HG02870 (cell line): Measurements from ENCODE around the gene KMT2C.
"Not testable (repeated sequence)": the region's sequence is repeated elsewhere in the genome, so short reads cannot be mapped to it uniquely, and the experiment has no call there.

Experiments used
- ATAC-seq: cut with Tn5 transposase; IDR thresholded peaks from one replicate; pipeline ENCODE4 v1.9.1; 2021; ENCODE audit warnings: mild to moderate bottlenecking, moderate library complexity; ENCODE audit not compliant: unreplicated experiment

Gene KMT2C

GRCh38 chr7:152234421-152234820 is 201.4 kb downstream of the KMT2C start:
- ATAC-seq, result not testable (repeated sequence)

GRCh38 chr7:152231089-152231488 is 204.7 kb downstream of the KMT2C start:
- ATAC-seq, result no peak

- ATAC-seq, result not testable (repeated sequence)
Measured at GRCh38 chr7:152219556-152219955, 216.2 kb downstream of the KMT2C start.

- not testable (repeated sequence) for ATAC-seq
Measured at GRCh38 chr7:152208766-152209165, 227.0 kb downstream of the KMT2C start.

GRCh38 chr7:152204417-152204816 is 231.4 kb downstream of the KMT2C start:
- not testable (repeated sequence) for ATAC-seq

- ATAC-seq, result no peak
Measured at GRCh38 chr7:152203095-152203494, 232.7 kb downstream of the KMT2C start.

- ATAC-seq, result no peak
Measured at GRCh38 chr7:152202056-152202455, 233.7 kb downstream of the KMT2C start.

GRCh38 chr7:152200395-152200794 is 235.4 kb downstream of the KMT2C start:
- no peak for ATAC-seq

GRCh38 chr7:152196391-152196790 is 239.4 kb downstream of the KMT2C start:
- ATAC-seq, result no peak

GRCh38 chr7:152193880-152194279 is 241.9 kb downstream of the KMT2C start:
- no peak for ATAC-seq

- no peak for ATAC-seq
Measured at GRCh38 chr7:152189061-152189460, 246.7 kb downstream of the KMT2C start.

- no peak for ATAC-seq
Measured at GRCh38 chr7:152185558-152185957, 250.2 kb downstream of the KMT2C start.

GRCh38 chr7:152180587-152180986 is 255.2 kb downstream of the KMT2C start:
- no peak for ATAC-seq

GRCh38 chr7:152180048-152180447 is 255.8 kb downstream of the KMT2C start:
- no peak for ATAC-seq

GRCh38 chr7:152178405-152179058 is 257.3 kb downstream of the KMT2C start:
- ATAC-seq, result no peak

- no peak for ATAC-seq
Measured at GRCh38 chr7:152177681-152178404, 258.0 kb downstream of the KMT2C start.

- peak; percentile 80 for ATAC-seq
Measured at GRCh38 chr7:152176797-152177196, 259.0 kb downstream of the KMT2C start.

- ATAC-seq, result no peak
Measured at GRCh38 chr7:152173372-152174070, 262.3 kb downstream of the KMT2C start.

GRCh38 chr7:152162287-152162686 is 273.5 kb downstream of the KMT2C start:
- no peak for ATAC-seq

GRCh38 chr7:152161171-152161570 is 274.6 kb downstream of the KMT2C start:
- no peak for ATAC-seq

GRCh38 chr7:152158801-152159587 is 276.8 kb downstream of the KMT2C start:
- ATAC-seq, result peak; percentile 90
